Liver (tissue), 9 donors: Measurements from ENCODE around the gene TNS1. TPM values are rescaled to one million over a fixed set of nuclear protein-coding genes. Genes with fewer than 3 reads are reported as not detected.

ENCODE experiments used
- DNase-seq: peaks from one replicate; pipeline ENCODE4 v3.0.0-alpha.2; 2017; ENCODE audit warnings: low spot score
- H3K27ac ChIP-seq, 2 donors: one replicate each; pipeline ENCODE4 v1.7.0; 2013; ENCODE audit warnings: inconsistent platforms in 2 of 2, low read length in 2 of 2, control low read depth in 1 of 2, low read depth in 1 of 2, mild to moderate bottlenecking in 1 of 2
- H3K27me3 ChIP-seq, 4 donors: one replicate each; pipeline versions ENCODE4 v1.6.1 to v1.7.0; 2013; ENCODE audit warnings: low read length in 3 of 4, inconsistent platforms in 1 of 4, mild to moderate bottlenecking in 1 of 4, moderate library complexity in 1 of 4; ENCODE audit not compliant: control insufficient read depth in 4 of 4, insufficient read depth in 4 of 4
- H3K36me3 ChIP-seq, 4 donors: one replicate each; pipeline versions ENCODE4 v1.6.1 to v1.7.0; 2013; ENCODE audit warnings: low read length in 3 of 4, mild to moderate bottlenecking in 3 of 4, low read depth in 1 of 4, moderate library complexity in 1 of 4; ENCODE audit not compliant: control insufficient read depth in 4 of 4, insufficient read depth in 3 of 4
- H3K4me1 ChIP-seq, 4 donors: one replicate each; pipeline versions ENCODE4 v1.6.1 to v1.7.0; 2013; ENCODE audit warnings: low read length in 3 of 4, mild to moderate bottlenecking in 3 of 4, moderate library complexity in 1 of 4; ENCODE audit not compliant: control insufficient read depth in 4 of 4, insufficient read depth in 4 of 4
- H3K4me3 ChIP-seq, 3 donors: one replicate each; pipeline versions ENCODE4 v1.6.1 to v1.7.0; 2013; ENCODE audit warnings: low read length in 3 of 3, control low read depth in 1 of 3, low read depth in 1 of 3, mild to moderate bottlenecking in 1 of 3
- H3K9ac ChIP-seq, 2 donors: one replicate each; pipeline ENCODE4 v1.7.0; 2013; ENCODE audit warnings: low read length in 2 of 2, mild to moderate bottlenecking in 2 of 2, moderate library complexity in 2 of 2, control low read depth in 1 of 2, low read depth in 1 of 2
- H3K9me3 ChIP-seq, 4 donors: one replicate each; pipeline versions ENCODE4 v1.6.1 to v1.7.0; 2013; ENCODE audit warnings: low read length in 3 of 4; ENCODE audit not compliant: control insufficient read depth in 4 of 4
- EGR1 ChIP-seq, 2 donors: IDR thresholded peaks; 2 replicates each; pipeline ENCODE4 v1.6.1; 2016 to 2018; ENCODE audit warnings: antibody characterized with exemption in 2 of 2, low read depth in 2 of 2
- FOXA1 ChIP-seq: IDR thresholded peaks from 2 replicates; pipeline ENCODE4 v1.6.1; 2016; ENCODE audit warnings: antibody characterized with exemption
- FOXA2 ChIP-seq: IDR thresholded peaks from 2 replicates; pipeline ENCODE4 v1.6.1; 2016; ENCODE audit warnings: antibody characterized with exemption
- GABPA ChIP-seq, 2 donors: IDR thresholded peaks in 1 of 2; conservative IDR thresholded peaks in 1 of 2; 2 replicates each; pipeline ENCODE4 v1.6.1; 2016; ENCODE audit warnings: antibody characterized with exemption in 2 of 2, mild to moderate bottlenecking in 1 of 2, moderate library complexity in 1 of 2
- HNF4A ChIP-seq, 2 donors: conservative IDR thresholded peaks; 2 replicates each; pipeline ENCODE4 v1.6.1; 2016; ENCODE audit warnings: antibody characterized with exemption in 2 of 2, mild to moderate bottlenecking in 2 of 2
- HNF4G ChIP-seq: IDR thresholded peaks from 2 replicates; pipeline ENCODE4 v1.6.1; 2016; ENCODE audit warnings: antibody characterized with exemption
- JUND ChIP-seq, 2 donors: IDR thresholded peaks; 2 replicates each; pipeline ENCODE4 v1.6.1; 2016; ENCODE audit warnings: antibody characterized with exemption in 2 of 2
- SP1 ChIP-seq: IDR thresholded peaks from 2 replicates; pipeline ENCODE4 v1.6.1; 2018; ENCODE audit warnings: antibody characterized with exemption, mild to moderate bottlenecking
- TAF1 ChIP-seq: conservative IDR thresholded peaks from 2 replicates; pipeline ENCODE4 v1.6.1; 2016; ENCODE audit warnings: antibody characterized with exemption, mild to moderate bottlenecking
- YY1 ChIP-seq: IDR thresholded peaks from 2 replicates; pipeline ENCODE4 v1.6.1; 2016; ENCODE audit warnings: antibody characterized with exemption, mild to moderate bottlenecking
- WGBS: extraction: QIAGEN DNeasy Blood & Tissue Kit; methylation state at CpG from one replicate; pipeline ENCODE4 v1.1.7; 2013; 5-methylcytosine and 5-hydroxymethylcytosine counted together
- polyA plus RNA-seq, 2 donors: library from polyadenylated mRNA; stranded (reverse) in 1 of 2; unstranded in 1 of 2; fragments of 200-250 nt in 1 of 2; fragments of >200 nt in 1 of 2; fragmentation: Nextera tagmentation in 1 of 2; extraction: Ambion mirVana in 1 of 2; gene quantifications; one replicate each; pipeline versions ENCODE4 v1.2.1 to v1.2.3, GENCODE V29; 2013 to 2015
- total RNA-seq, 2 donors: library from RNA; depleted of rRNA; stranded (reverse); fragments of >200 nt; gene quantifications; one replicate each; pipeline ENCODE4 v1.2.3, GENCODE V29; 2014
- TF ChIP-seq, protein P1 (sequence below): IDR thresholded peaks from 2 replicates; pipeline ENCODE4 v1.6.1; 2016; ENCODE audit warnings: antibody characterized with exemption
- TF ChIP-seq, protein P2 (sequence below): IDR thresholded peaks from 2 replicates; pipeline ENCODE4 v1.6.1; 2016; ENCODE audit warnings: antibody characterized with exemption
- TF ChIP-seq, protein P3 (sequence below): IDR thresholded peaks from 2 replicates; pipeline ENCODE4 v1.6.1; 2016; ENCODE audit warnings: antibody characterized with exemption
- donor health status: healthy.
- donor health status: healthy.
- donor health status: healthy.
- donor health status: healthy.
- donor health status: healthy.

The TNS1 gene
- total and polyA plus RNA-seq, 4 donors: 16.3 to 128 (median 57.3) TPM

DNA sequence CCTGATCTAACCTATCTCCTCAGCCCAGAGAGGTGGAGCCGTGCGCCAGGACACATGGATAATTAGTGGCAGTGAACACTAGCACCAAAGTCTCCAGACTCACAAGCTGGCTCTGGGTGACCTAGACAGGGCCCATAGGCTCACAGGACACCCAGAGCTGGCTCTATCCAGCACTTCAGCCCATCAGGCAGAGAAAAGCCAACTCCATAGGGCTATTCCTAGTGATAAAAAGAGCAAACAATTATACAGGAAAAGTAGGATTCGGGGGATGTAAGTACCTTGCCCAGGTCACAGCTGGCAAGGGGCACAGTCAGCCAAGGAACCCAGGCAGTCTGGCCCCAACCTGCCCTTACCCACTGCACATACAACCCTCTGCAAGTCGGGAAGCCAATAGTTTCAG lies 178.6 kb downstream of the TNS1 start:
- peaks cover 0 to 6% (median 4%) of the 10 kb centered on the region in 4 donors for H3K4me1 ChIP-seq

DNA sequence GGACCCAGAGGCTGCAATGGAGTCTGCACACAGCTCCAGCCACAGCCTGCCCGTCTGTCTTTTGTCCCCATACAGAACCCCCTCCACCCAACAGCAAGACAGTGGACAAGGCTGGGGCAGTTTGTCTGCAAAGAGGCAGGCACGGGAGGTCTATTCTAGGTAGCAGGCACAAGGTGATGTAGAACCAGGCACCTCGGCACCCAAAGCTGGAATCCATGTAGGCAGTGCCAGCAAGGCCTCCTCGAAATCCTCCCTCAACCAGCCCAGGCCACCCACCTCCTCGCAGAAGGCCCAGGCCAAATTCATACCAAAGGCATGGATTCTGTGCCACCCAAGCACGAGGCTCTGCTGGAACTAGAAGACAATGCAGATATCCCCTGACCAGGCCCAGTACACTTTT lies 179.2 kb downstream of the TNS1 start:
- H3K27ac ChIP-seq: no peak overlapping the region
- no peaks in the 10 kb centered on the region for H3K27me3 ChIP-seq
- no peaks in the 10 kb centered on the region for H3K9me3 ChIP-seq
- H3K4me1 ChIP-seq: peaks cover 0 to 6% (median 4%) of the 10 kb centered on the region in 4 donors
- DNase-seq: no peak
- TF ChIP-seq SP1 (no peak), JUND (IDR thresholded peaks at IDR 0.05) (no peak), YY1 (no peak), GABPA (IDR thresholded peaks at IDR 0.05 in 1 of 2, conservative IDR thresholded peaks at IDR 0.05 in 1 of 2) (no peak)
- TF ChIP-seq, protein P1, sequence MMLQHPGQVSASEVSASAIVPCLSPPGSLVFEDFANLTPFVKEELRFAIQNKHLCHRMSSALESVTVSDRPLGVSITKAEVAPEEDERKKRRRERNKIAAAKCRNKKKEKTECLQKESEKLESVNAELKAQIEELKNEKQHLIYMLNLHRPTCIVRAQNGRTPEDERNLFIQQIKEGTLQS: no peak
- TF ChIP-seq, protein P2, sequence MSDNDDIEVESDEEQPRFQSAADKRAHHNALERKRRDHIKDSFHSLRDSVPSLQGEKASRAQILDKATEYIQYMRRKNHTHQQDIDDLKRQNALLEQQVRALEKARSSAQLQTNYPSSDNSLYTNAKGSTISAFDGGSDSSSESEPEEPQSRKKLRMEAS: no peak
- no peak overlapping the region for H3K4me3 ChIP-seq
- H3K9ac ChIP-seq: no peak overlapping the region
- 94% methylated on average over 6 of the region's 6 CpGs for WGBS
- H3K36me3 ChIP-seq: peaks cover 10 to 56% (median 26%) of the 10 kb centered on the region in 4 donors

More for the DNA sequence above, 178.6 kb downstream of the TNS1 start:
- Histone ChIP-seq H3K4me3 (no peak overlapping the region), H3K9ac (no peak overlapping the region), H3K27me3 (no peaks in the 10 kb centered on the region), H3K27ac (no peak overlapping the region), H3K9me3 (no peaks in the 10 kb centered on the region), H3K36me3 (peaks cover 10 to 54% (median 22%) of the 10 kb centered on the region in 4 donors)
- TF ChIP-seq EGR1 (IDR thresholded peaks at IDR 0.05; ENCODE audit: low read depth in 2 of 2): no peak
- TF ChIP-seq FOXA2: no peak
- 92% methylated on average over 4 of the region's 4 CpGs for WGBS
- no peak for DNase-seq

DNA sequence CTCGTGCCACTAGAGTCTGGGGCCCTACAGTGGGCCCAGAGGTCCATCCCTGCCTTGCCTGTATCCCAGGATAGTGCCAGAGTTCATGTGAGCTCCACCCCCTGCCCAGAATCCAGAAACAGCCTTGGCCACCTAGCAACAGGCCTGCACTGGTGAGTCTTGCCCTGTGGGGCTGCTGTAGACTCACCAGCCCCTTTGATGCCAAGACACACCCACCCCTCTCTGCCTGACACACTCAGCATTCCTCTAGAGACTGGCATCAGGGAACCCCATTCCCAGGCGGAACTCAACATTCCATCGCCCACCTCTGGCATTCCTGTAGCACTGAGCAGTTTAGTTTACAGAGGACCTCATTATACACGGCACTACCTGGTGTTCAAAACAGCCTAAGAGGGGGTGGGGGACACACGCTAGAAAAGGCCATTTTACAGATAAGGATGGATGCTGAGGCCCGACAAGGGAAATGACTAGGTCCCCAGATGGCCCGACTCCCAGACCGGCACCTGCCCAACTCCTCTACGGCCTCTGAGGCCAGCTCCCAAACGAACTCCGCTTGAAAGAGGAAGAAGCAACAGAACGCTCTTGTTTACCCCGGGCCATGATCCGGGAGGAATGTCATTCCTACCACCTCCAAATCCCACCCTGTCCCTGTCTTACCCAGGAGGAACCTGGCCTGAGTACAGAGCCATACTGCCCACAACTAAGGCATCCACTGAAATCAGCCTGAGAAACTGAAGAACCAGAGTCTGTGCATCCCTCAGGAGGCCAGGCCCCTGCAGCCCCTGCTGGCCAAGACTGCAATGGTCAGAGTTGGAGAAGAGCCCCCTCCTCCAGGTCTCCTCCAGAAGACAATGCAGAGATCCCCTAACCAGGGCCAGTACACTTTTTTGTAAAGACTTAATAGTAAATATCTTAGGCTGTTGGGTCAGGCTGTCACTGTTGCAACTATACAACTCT lies 180.2 kb downstream of the TNS1 start:
- Histone ChIP-seq H3K4me3 (no peak overlapping the region), H3K9ac (no peak overlapping the region), H3K36me3 (peaks cover 10 to 61% (median 32%) of the 10 kb centered on the region in 4 donors), H3K9me3 (no peaks in the 10 kb centered on the region), H3K4me1 (peaks cover 0 to 10% (median 5%) of the 10 kb centered on the region in 4 donors), H3K27ac (no peak overlapping the region), H3K27me3 (no peaks in the 10 kb centered on the region)
- DNase-seq: no peak
- no peak for TF ChIP-seq YY1
- TF ChIP-seq TAF1: no peak
- no peak for TF ChIP-seq HNF4A (conservative IDR thresholded peaks at IDR 0.05)
- TF ChIP-seq EGR1 (IDR thresholded peaks at IDR 0.05; ENCODE audit: low read depth in 2 of 2): no peak
- TF ChIP-seq, protein P3, sequence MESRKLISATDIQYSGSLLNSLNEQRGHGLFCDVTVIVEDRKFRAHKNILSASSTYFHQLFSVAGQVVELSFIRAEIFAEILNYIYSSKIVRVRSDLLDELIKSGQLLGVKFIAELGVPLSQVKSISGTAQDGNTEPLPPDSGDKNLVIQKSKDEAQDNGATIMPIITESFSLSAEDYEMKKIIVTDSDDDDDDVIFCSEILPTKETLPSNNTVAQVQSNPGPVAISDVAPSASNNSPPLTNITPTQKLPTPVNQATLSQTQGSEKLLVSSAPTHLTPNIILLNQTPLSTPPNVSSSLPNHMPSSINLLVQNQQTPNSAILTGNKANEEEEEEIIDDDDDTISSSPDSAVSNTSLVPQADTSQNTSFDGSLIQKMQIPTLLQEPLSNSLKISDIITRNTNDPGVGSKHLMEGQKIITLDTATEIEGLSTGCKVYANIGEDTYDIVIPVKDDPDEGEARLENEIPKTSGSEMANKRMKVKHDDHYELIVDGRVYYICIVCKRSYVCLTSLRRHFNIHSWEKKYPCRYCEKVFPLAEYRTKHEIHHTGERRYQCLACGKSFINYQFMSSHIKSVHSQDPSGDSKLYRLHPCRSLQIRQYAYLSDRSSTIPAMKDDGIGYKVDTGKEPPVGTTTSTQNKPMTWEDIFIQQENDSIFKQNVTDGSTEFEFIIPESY: no peak
- TF ChIP-seq JUND (IDR thresholded peaks at IDR 0.05): no peak
- no peak for TF ChIP-seq SP1
- TF ChIP-seq FOXA1: no peak
- TF ChIP-seq HNF4G: no peak
- 88% methylated on average over 14 of the region's 14 CpGs for WGBS
